KMS-11 (cell line): ENCODE data around the gene GZMM.

Experiments used
- H2AFZ ChIP-seq: fragments of 200-600 bp; sonication (generic); 2 replicates; pipeline ENCODE4 v1.6.1; 2016; ENCODE audit warnings: antibody characterized with exemption, mixed run types, low read depth
- H3K27ac ChIP-seq: fragments of 200-600 bp; sonication (generic); 2 replicates; pipeline ENCODE4 v1.6.1; 2016; ENCODE audit warnings: mild to moderate bottlenecking, mixed run types
- H3K27me3 ChIP-seq: fragments of 200-600 bp; sonication (generic); 2 replicates; pipeline ENCODE4 v1.6.1; 2017; ENCODE audit warnings: mild to moderate bottlenecking, low read depth, mixed run types, moderate library complexity; ENCODE audit not compliant: insufficient read depth
- H3K36me3 ChIP-seq: fragments of 200-600 bp; sonication (generic); 2 replicates; pipeline ENCODE4 v1.6.1; 2017; ENCODE audit warnings: mild to moderate bottlenecking, mixed run types; ENCODE audit not compliant: insufficient read depth
- H3K4me1 ChIP-seq: fragments of 200-600 bp; sonication (generic); 2 replicates; pipeline ENCODE4 v1.6.1; 2016; ENCODE audit warnings: mild to moderate bottlenecking, low read depth, mixed run types; ENCODE audit not compliant: poor library complexity, severe bottlenecking
- H3K4me2 ChIP-seq: fragments of 200-600 bp; sonication (generic); 2 replicates; pipeline ENCODE4 v1.7.0; 2016; ENCODE audit warnings: mild to moderate bottlenecking, mixed run types
- H3K4me3 ChIP-seq: fragments of 200-600 bp; sonication (generic); IDR thresholded peaks from 2 replicates; pipeline ENCODE4 v1.6.1; 2017; ENCODE audit warnings: low read depth, low read length, mixed read lengths; ENCODE audit not compliant: insufficient read depth
- H3K79me2 ChIP-seq: fragments of 200-600 bp; sonication (generic); 2 replicates; pipeline ENCODE4 v1.6.1; 2016; ENCODE audit warnings: low read depth, mixed run types; ENCODE audit not compliant: insufficient read depth
- H3K9ac ChIP-seq: fragments of 200-600 bp; sonication (generic); 2 replicates; pipeline ENCODE4 v1.6.1; 2016; ENCODE audit warnings: mild to moderate bottlenecking, mixed run types
- H4K20me1 ChIP-seq: fragments of 200-600 bp; sonication (generic); 2 replicates; pipeline ENCODE4 v1.6.1; 2016; ENCODE audit warnings: mild to moderate bottlenecking, mixed run types; ENCODE audit not compliant: insufficient read depth
- TF ChIP-seq, protein P1 (sequence below): fragments of 200-600 bp; sonication (generic); conservative IDR thresholded peaks from 2 replicates; pipeline ENCODE4 v1.6.1; 2017; ENCODE audit warnings: low read depth, mild to moderate bottlenecking, antibody characterized with exemption, low read length, moderate library complexity, mixed read lengths

GZMM gene

DNA sequence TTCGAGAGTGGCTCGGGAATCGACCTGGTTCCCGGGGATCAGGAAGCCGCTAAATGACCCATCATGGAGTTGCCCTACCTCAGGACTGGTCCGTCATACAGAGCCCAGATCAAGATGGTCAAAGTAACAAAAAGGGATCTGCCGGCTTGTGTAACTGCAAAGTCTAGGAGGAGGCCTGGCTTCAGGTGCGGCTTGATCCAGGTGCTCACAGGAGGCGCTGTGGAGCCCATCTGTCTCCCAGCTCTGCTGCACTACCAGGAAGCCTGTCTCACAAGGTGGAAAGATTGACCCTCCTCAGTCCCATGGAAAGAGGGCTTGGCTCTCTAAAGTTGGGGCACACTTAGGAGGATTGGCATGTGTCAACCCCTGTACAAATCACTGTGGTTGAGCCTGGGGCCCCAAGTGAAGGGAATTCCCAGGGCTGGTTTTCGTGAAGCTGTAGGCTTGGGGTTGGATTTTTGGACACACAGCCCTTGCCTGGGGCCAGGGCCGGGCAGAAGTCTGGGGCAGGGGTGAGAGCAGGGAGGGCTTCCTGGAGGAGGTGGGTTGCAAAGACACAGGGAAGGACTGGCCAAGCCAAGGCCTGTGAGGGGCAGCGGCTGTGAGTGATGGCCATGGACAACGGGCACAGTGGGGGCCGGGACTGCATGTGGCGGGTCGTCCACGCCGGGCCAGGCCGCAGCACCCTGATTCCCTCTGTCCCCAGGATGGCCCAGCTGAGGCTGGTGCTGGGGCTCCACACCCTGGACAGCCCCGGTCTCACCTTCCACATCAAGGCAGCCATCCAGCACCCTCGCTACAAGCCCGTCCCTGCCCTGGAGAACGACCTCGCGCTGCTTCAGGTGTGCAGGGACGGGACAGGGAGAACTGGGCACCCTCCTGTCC is 4.2 kb downstream of the GZMM start:
- no peaks in the 10 kb centered on the region for H3K4me1 ChIP-seq
- no peak overlapping the region for H3K9ac ChIP-seq
- H3K27ac ChIP-seq, result no peak overlapping the region
- H3K4me2 ChIP-seq, result no peak overlapping the region
- no peak overlapping the region for H2AFZ ChIP-seq
- no peaks in the 10 kb centered on the region for H4K20me1 ChIP-seq
- TF ChIP-seq, protein P1, sequence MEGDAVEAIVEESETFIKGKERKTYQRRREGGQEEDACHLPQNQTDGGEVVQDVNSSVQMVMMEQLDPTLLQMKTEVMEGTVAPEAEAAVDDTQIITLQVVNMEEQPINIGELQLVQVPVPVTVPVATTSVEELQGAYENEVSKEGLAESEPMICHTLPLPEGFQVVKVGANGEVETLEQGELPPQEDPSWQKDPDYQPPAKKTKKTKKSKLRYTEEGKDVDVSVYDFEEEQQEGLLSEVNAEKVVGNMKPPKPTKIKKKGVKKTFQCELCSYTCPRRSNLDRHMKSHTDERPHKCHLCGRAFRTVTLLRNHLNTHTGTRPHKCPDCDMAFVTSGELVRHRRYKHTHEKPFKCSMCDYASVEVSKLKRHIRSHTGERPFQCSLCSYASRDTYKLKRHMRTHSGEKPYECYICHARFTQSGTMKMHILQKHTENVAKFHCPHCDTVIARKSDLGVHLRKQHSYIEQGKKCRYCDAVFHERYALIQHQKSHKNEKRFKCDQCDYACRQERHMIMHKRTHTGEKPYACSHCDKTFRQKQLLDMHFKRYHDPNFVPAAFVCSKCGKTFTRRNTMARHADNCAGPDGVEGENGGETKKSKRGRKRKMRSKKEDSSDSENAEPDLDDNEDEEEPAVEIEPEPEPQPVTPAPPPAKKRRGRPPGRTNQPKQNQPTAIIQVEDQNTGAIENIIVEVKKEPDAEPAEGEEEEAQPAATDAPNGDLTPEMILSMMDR, result no peak
- H3K27me3 ChIP-seq, result peaks cover 22% of the 10 kb centered on the region; the same call in 1 of the 2 replicates
- no peaks in the 10 kb centered on the region for H3K36me3 ChIP-seq
- H3K79me2 ChIP-seq, result no peaks in the 10 kb centered on the region
- no peak overlapping the region for H3K4me3 ChIP-seq

DNA sequence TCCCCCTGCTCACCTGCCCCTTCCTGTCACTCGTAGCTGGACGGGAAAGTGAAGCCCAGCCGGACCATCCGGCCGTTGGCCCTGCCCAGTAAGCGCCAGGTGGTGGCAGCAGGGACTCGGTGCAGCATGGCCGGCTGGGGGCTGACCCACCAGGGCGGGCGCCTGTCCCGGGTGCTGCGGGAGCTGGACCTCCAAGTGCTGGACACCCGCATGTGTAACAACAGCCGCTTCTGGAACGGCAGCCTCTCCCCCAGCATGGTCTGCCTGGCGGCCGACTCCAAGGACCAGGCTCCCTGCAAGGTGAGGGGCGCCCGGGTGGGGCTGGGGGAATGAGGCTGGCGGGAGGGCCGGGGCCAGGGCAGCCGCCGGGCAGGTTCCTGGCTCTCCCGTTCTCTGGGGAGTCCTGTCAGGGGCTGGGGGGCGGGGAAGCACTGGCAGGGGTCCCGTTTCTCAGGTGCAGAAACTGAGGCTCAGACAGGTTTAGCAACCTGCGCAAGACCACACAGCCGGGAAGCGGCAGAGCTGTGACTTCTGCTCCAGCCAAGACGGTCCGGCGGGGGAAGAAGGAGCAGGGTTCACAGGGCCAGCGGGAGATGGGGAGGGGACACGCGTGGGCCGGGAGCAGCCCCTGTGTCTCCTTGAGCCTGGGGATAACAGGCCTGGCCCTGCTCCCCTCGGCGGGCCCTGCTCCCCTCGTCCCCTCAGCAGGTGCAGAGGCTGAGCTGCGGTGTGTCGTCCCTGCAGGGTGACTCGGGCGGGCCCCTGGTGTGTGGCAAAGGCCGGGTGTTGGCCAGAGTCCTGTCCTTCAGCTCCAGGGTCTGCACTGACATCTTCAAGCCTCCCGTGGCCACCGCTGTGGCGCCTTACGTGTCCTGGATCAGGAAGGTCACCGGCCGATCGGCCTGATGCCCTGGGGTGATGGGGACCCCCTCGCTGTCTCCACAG is 5.3 kb downstream of the GZMM start:
- Histone ChIP-seq H3K36me3 (no peaks in the 10 kb centered on the region), H3K4me2 (no peak overlapping the region), H3K27ac (no peak overlapping the region), H3K4me1 (no peaks in the 10 kb centered on the region), H4K20me1 (no peaks in the 10 kb centered on the region), H3K4me3 (no peak overlapping the region), H3K9ac (no peak overlapping the region), H2AFZ (no peak overlapping the region), H3K79me2 (no peaks in the 10 kb centered on the region), H3K27me3 (peaks cover 31% of the 10 kb centered on the region; the same call in 1 of the 2 replicates)
- TF ChIP-seq, protein P1, result no peak

DNA sequence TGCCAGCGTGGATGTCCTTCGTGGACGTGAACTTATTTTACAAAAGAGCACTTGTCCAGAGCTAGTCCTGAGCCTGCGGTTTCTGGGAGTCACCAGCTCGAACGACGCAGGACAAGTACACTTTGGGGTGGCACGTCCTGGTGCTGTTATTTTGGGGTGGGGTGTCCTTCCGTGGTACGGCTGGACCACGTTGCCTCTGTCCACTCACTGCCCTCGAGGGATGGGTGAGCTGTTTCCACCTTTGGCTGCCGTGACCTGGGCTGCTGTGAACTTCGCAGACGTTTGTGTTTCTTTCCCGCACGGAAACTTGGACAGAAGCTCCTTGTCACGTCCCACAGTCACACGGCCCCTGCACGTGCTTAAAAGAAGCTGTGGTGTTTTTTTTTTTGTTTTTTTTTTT is 11.0 kb downstream of the GZMM start:
- Histone ChIP-seq H3K27me3 (peaks cover 43% of the 10 kb centered on the region; the same call in 1 of the 2 replicates), H3K27ac (no peak overlapping the region), H2AFZ (no peak overlapping the region), H3K4me3 (no peak overlapping the region), H3K9ac (no peak overlapping the region), H4K20me1 (no peaks in the 10 kb centered on the region), H3K4me2 (no peak overlapping the region), H3K36me3 (no peaks in the 10 kb centered on the region), H3K4me1 (peaks cover 6% of the 10 kb centered on the region), H3K79me2 (no peaks in the 10 kb centered on the region)
- TF ChIP-seq, protein P1, result no peak

GRCh38 chr19:555474-555808 is 11.6 kb downstream of the GZMM start:
- Histone ChIP-seq H3K27me3 (peaks cover 47% of the 10 kb centered on the region; the same call in 1 of the 2 replicates), H3K36me3 (no peaks in the 10 kb centered on the region), H3K4me2 (no peak overlapping the region), H3K4me1 (peaks cover 6% of the 10 kb centered on the region), H3K4me3 (no peak overlapping the region), H3K79me2 (no peaks in the 10 kb centered on the region), H4K20me1 (no peaks in the 10 kb centered on the region), H3K27ac (no peak overlapping the region), H2AFZ (no peak overlapping the region), H3K9ac (no peak overlapping the region)
- TF ChIP-seq, protein P1, result no peak
